Body of pancreas (tissue), 4 donors: ENCODE measurements around the gene ILF3.

Source experiments
- CTCF ChIP-seq, 7 experiments: fragments of 450-650 bp in 4 of 7; fragments of 200-600 bp in 3 of 7; sonication (generic) in 3 of 7; IDR thresholded peaks; one replicate each; pipeline ENCODE4 v1.5.1; 2016 to 2019; ENCODE audit warnings: antibody characterized with exemption in 7 of 7
- POLR2A ChIP-seq, 3 donors: fragments of 450-650 bp; IDR thresholded peaks; one replicate each; pipeline ENCODE4 v1.6.1; 2016; ENCODE audit warnings: antibody characterized with exemption in 3 of 3, mild to moderate bottlenecking in 2 of 3

GRCh38 chr19:10690341-10690781 is 36.2 kb downstream of the ILF3 start:
- TF ChIP-seq CTCF (IDR thresholded peaks at IDR 0.05) = no peak
- TF ChIP-seq POLR2A (IDR thresholded peaks at IDR 0.05) = no peak
